ENCODE results near the gene WTAP.
"Not testable (repeated sequence)": the region's sequence is repeated elsewhere in the genome, so short reads cannot be mapped to it uniquely, and the experiment has no call there.

Gene WTAP

GRCh38 chr6:159726918-159727716 is at the start of gene WTAP:
Gene WTAP (plus strand): TSS chr6:159727506. CDS start chr6:159736266, 8,760 bp downstream.
- peak; percentile 93 for DNase-seq

GRCh38 chr6:159677506-159678165 is 49.7 kb upstream of the WTAP start:
- no peak for DNase-seq

GRCh38 chr6:159678574-159678973 is 48.7 kb upstream of the WTAP start:
- no peak for DNase-seq

- DNase-seq: no peak
These were observed 47.9 kb upstream of the WTAP start for GRCh38 chr6:159679091-159680077.

- DNase-seq: no peak
These were observed 47.2 kb upstream of the WTAP start for GRCh38 chr6:159680104-159680503.

GRCh38 chr6:159681191-159681880 is 46.0 kb upstream of the WTAP start:
- no peak for DNase-seq

GRCh38 chr6:159682295-159682694 is 45.0 kb upstream of the WTAP start:
- no peak for DNase-seq

- no peak for DNase-seq
These were observed 44.5 kb upstream of the WTAP start for GRCh38 chr6:159682810-159683209.

- DNase-seq: no peak
These were observed 43.3 kb upstream of the WTAP start for GRCh38 chr6:159684013-159684304.

- no peak for DNase-seq
These were observed 41.3 kb upstream of the WTAP start for GRCh38 chr6:159686040-159686439.

- no peak for DNase-seq
These were observed 40.6 kb upstream of the WTAP start for GRCh38 chr6:159686703-159687102.

- no peak for DNase-seq
These were observed 40.0 kb upstream of the WTAP start for GRCh38 chr6:159687341-159687740.

GRCh38 chr6:159688266-159688905 is 38.9 kb upstream of the WTAP start:
- no peak for DNase-seq

- no peak for DNase-seq
These were observed 38.3 kb upstream of the WTAP start for GRCh38 chr6:159689001-159689400.

GRCh38 chr6:159690135-159690534 is 37.2 kb upstream of the WTAP start:
- not testable (repeated sequence) for DNase-seq

GRCh38 chr6:159691133-159691962 is 36.0 kb upstream of the WTAP start:
- no peak for DNase-seq

GRCh38 chr6:159691963-159692287 is 35.4 kb upstream of the WTAP start:
- no peak for DNase-seq

GRCh38 chr6:159692303-159693127 is 34.8 kb upstream of the WTAP start:
- peak; percentile 18 for DNase-seq

GRCh38 chr6:159693128-159693893 is 34.0 kb upstream of the WTAP start, which contains the start of gene SOD2:
Gene SOD2 (minus strand): TSS chr6:159693241. CDS start chr6:159693167, 74 bp downstream.
- DNase-seq: peak; percentile 64
